Endothelial cell (in vitro differentiated cells): ENCODE measurements around the gene TBCK. TPM values are rescaled to one million over a fixed set of nuclear protein-coding genes. Genes with fewer than 3 reads are reported as not detected.

Experiments used
- DNase-seq: peaks from one replicate; pipeline ENCODE4 v3.0.0; 2021; ENCODE audit warnings: low spot score
- H3K27ac Mint-ChIP-seq: one replicate; pipeline ENCODE4 v1.8.0; 2021; ENCODE audit warnings: mixed read lengths, inconsistent platforms; ENCODE audit not compliant: unreplicated experiment
- H3K27me3 Mint-ChIP-seq: one replicate; pipeline ENCODE4 v1.8.0; 2021; ENCODE audit warnings: mild to moderate bottlenecking, moderate library complexity, mixed read lengths, inconsistent platforms; ENCODE audit not compliant: unreplicated experiment
- H3K36me3 Mint-ChIP-seq: one replicate; pipeline ENCODE4 v1.8.0; 2021; ENCODE audit warnings: mild to moderate bottlenecking, low read depth, mixed read lengths, inconsistent platforms; ENCODE audit not compliant: unreplicated experiment
- H3K4me1 Mint-ChIP-seq: one replicate; pipeline ENCODE4 v1.8.0; 2021; ENCODE audit warnings: mild to moderate bottlenecking, mixed read lengths, inconsistent platforms; ENCODE audit not compliant: unreplicated experiment
- H3K4me3 Mint-ChIP-seq: one replicate; pipeline ENCODE4 v1.8.0; 2021; ENCODE audit warnings: mild to moderate bottlenecking, mixed read lengths, inconsistent platforms; ENCODE audit not compliant: unreplicated experiment
- H3K9me3 Mint-ChIP-seq: one replicate; pipeline ENCODE4 v1.8.0; 2021; ENCODE audit warnings: mixed read lengths, inconsistent platforms; ENCODE audit not compliant: unreplicated experiment
- CTCF ChIP-seq: fragments of 200-600 bp; sonication (generic); IDR thresholded peaks from one replicate; pipeline ENCODE4 v1.5.0; 2021; ENCODE audit warnings: antibody characterized with exemption; ENCODE audit not compliant: unreplicated experiment
- long read RNA-seq: library from polyadenylated mRNA; unstranded; transcript quantifications from one replicate; pipeline ENCODE4 v2.0.0, GENCODE V29; 2020; ENCODE audit not compliant: unreplicated experiment
- total RNA-seq: library from RNA; stranded (reverse); fragmentation: NEBNext Ultra II Directional; extraction: Animal tissue kit (Norgen Biotek cat#: 25700); gene quantifications from one replicate; pipeline ENCODE4 v1.2.1, GENCODE V29; 2021; ENCODE audit not compliant: unreplicated experiment

The TBCK gene
- total RNA-seq: 48.6 TPM
- long read RNA-seq, partial matches to known transcripts: 1 of 2 reads
- long read RNA-seq, other reads (novel, unspliced or antisense): 0 of 2 reads

- H3K4me1 Mint-ChIP-seq: peaks cover 7% of the 10 kb centered on the region
- DNase-seq: peak; percentile 83
- no peak for TF ChIP-seq CTCF
- no peak within 1 kb of the TSS for H3K4me3 Mint-ChIP-seq
- no peaks in the 10 kb centered on the region for H3K27me3 Mint-ChIP-seq
- H3K9me3 Mint-ChIP-seq: no peaks in the 10 kb centered on the region
- peaks cover 12% of the 10 kb centered on the region for H3K36me3 Mint-ChIP-seq
- no peak within 1 kb of the TSS for H3K27ac Mint-ChIP-seq
Observed at GRCh38 chr4:106315968-106316772, at the start of gene TBCK, which contains the start of gene AIMP1. TSS of gene TBCK (minus strand) at chr4:106316209. CDS start at chr4:106308960, 7,249 bp downstream. TSS of gene AIMP1 (plus strand) at chr4:106316550. CDS start at chr4:106325010, 8,460 bp downstream.

- no peak for DNase-seq
- Mint-ChIP-seq H3K4me3 (no peak overlapping the region), H3K27me3 (no peaks in the 10 kb centered on the region), H3K4me1 (peaks cover 38% of the 10 kb centered on the region), H3K27ac (peak overlapping the region; percentile 81), H3K9me3 (no peaks in the 10 kb centered on the region), H3K36me3 (no peaks in the 10 kb centered on the region)
- no peak for TF ChIP-seq CTCF
Observed at GRCh38 chr4:106365613-106366012, 49.6 kb upstream of the TBCK start.

GRCh38 chr4:106364282-106364681 lies 48.3 kb upstream of the TBCK start:
- no peak for DNase-seq
- Mint-ChIP-seq H3K9me3 (no peaks in the 10 kb centered on the region), H3K27me3 (no peaks in the 10 kb centered on the region), H3K4me3 (no peak overlapping the region), H3K27ac (no peak overlapping the region), H3K4me1 (peaks cover 29% of the 10 kb centered on the region), H3K36me3 (no peaks in the 10 kb centered on the region)
- TF ChIP-seq CTCF: no peak

GRCh38 chr4:106362086-106362825 lies 46.2 kb upstream of the TBCK start:
- no peak for TF ChIP-seq CTCF
- H3K27ac Mint-ChIP-seq: no peak overlapping the region
- peaks cover 22% of the 10 kb centered on the region for H3K4me1 Mint-ChIP-seq
- no peaks in the 10 kb centered on the region for H3K27me3 Mint-ChIP-seq
- no peaks in the 10 kb centered on the region for H3K36me3 Mint-ChIP-seq
- no peak overlapping the region for H3K4me3 Mint-ChIP-seq
- no peak for DNase-seq
- H3K9me3 Mint-ChIP-seq: no peaks in the 10 kb centered on the region
